ENCODE data around the gene CCNB1. TPM values are rescaled to one million over a fixed set of nuclear protein-coding genes. Genes with fewer than 3 reads are reported as not detected.

The CCNB1 gene
- total RNA-seq, 4 donors from 2014 or later, result 5.7 to 10.6 (median 8.5) TPM

- 0 to 1% methylated on average over 53 to 55 of the region's 55 CpGs for WGBS, 2 donors
- DNase-seq (ENCODE audit: low spot score in 2 of 2), result peak; percentile 86 to 97
- H3K4me3 ChIP-seq (ENCODE audit: low read depth, poor library complexity, severe bottlenecking), result peak within 1 kb of the TSS; percentile 61
- intact Hi-C loops (cut with DNase I; ENCODE audit: low total_unique reads), result no loop called here
- no peak for TF ChIP-seq CTCF (IDR thresholded peaks at IDR 0.05)
- no peak for TF ChIP-seq POLR2A (IDR thresholded peaks at IDR 0.05)
These were observed 22.5 kb downstream of the CCNB1 start, which contains the start of gene CENPH for GRCh38 chr5:69189162-69190086. Gene CENPH, plus strand, starts transcription at chr5:69189583. Its CDS starts 52 bp downstream, at chr5:69189635.

- DNase-seq (ENCODE audit: low spot score in 2 of 2), result no peak
- WGBS, 2 donors, result 87 to 98% methylated on average over 1 of the region's 1 CpG
- intact Hi-C loops (cut with DNase I; ENCODE audit: low total_unique reads), result no loop called here
- TF ChIP-seq POLR2A (IDR thresholded peaks at IDR 0.05) (no peak), CTCF (IDR thresholded peaks at IDR 0.05) (no peak)
- no peak overlapping the region for H3K4me3 ChIP-seq (ENCODE audit: low read depth, poor library complexity, severe bottlenecking)
These were observed 35.5 kb downstream of the CCNB1 start for GRCh38 chr5:69202497-69202896.

GRCh38 chr5:69206528-69207190, 39.7 kb downstream of the CCNB1 start:
- TF ChIP-seq CTCF (IDR thresholded peaks at IDR 0.05), result no peak
- no peak for TF ChIP-seq POLR2A (IDR thresholded peaks at IDR 0.05)
- no peak overlapping the region for H3K4me3 ChIP-seq (ENCODE audit: low read depth, poor library complexity, severe bottlenecking)
- intact Hi-C loops (cut with DNase I; ENCODE audit: low total_unique reads), result no loop called here
- no peak for DNase-seq (ENCODE audit: low spot score in 2 of 2)
- 80 to 81% methylated on average over 5 of the region's 5 CpGs for WGBS, 2 donors

GRCh38 chr5:69209602-69210001, 42.7 kb downstream of the CCNB1 start:
- WGBS, 2 donors, result 68 to 76% methylated on average over 2 of the region's 2 CpGs
- TF ChIP-seq CTCF (IDR thresholded peaks at IDR 0.05) (no peak), POLR2A (IDR thresholded peaks at IDR 0.05) (no peak)
- intact Hi-C loops (cut with DNase I; ENCODE audit: low total_unique reads), result no loop called here
- DNase-seq (ENCODE audit: low spot score in 2 of 2), result no peak
- no peak overlapping the region for H3K4me3 ChIP-seq (ENCODE audit: low read depth, poor library complexity, severe bottlenecking)

- DNase-seq (ENCODE audit: low spot score in 2 of 2), result no peak
- intact Hi-C loops (cut with DNase I; ENCODE audit: low total_unique reads), result no loop called here
- WGBS, 2 donors, result 91 to 97% methylated on average over 2 of the region's 2 CpGs
These were observed 44.2 kb downstream of the CCNB1 start for GRCh38 chr5:69211200-69211599.

More at GRCh38 chr5:69211200-69211599, 44.2 kb downstream of the CCNB1 start:
- TF ChIP-seq CTCF (IDR thresholded peaks at IDR 0.05), result no peak
- TF ChIP-seq POLR2A (IDR thresholded peaks at IDR 0.05), result no peak
- no peak overlapping the region for H3K4me3 ChIP-seq (ENCODE audit: low read depth, poor library complexity, severe bottlenecking)

Measured in lower leg skin (tissue), 4 donors.